Transverse colon (tissue), 4 donors: ENCODE data around the gene ADD1.

ENCODE experiments used
- EP300 ChIP-seq: sonication (generic); formaldehyde crosslinking; IDR thresholded peaks from one replicate; pipeline ENCODE4 v1.6.1; 2017; ENCODE audit warnings: antibody characterized with exemption, low read depth
- POLR2AphosphoS5 ChIP-seq, 3 donors: sonication (generic); formaldehyde crosslinking; IDR thresholded peaks; one replicate each; pipeline ENCODE4 v1.6.1; 2016; ENCODE audit warnings: antibody characterized with exemption in 3 of 3
- TF ChIP-seq, protein P1 (sequence below), 5 experiments: fragments of 200-600 bp in 3 of 5; fragments of 450-650 bp in 2 of 5; sonication (generic) in 3 of 5; IDR thresholded peaks; 1 replicate in 2 of 5; 2 replicates in 3 of 5; pipeline ENCODE4 v1.5.1; 2016 to 2017; ENCODE audit warnings: antibody characterized with exemption in 5 of 5, inconsistent platforms in 3 of 5, mild to moderate bottlenecking in 2 of 5, moderate library complexity in 1 of 5

GRCh38 chr4:2850966-2851798, 7.5 kb downstream of the ADD1 start:
- TF ChIP-seq POLR2AphosphoS5 (IDR thresholded peaks at IDR 0.05) (no peak), EP300 (no peak)
- TF ChIP-seq, protein P1, sequence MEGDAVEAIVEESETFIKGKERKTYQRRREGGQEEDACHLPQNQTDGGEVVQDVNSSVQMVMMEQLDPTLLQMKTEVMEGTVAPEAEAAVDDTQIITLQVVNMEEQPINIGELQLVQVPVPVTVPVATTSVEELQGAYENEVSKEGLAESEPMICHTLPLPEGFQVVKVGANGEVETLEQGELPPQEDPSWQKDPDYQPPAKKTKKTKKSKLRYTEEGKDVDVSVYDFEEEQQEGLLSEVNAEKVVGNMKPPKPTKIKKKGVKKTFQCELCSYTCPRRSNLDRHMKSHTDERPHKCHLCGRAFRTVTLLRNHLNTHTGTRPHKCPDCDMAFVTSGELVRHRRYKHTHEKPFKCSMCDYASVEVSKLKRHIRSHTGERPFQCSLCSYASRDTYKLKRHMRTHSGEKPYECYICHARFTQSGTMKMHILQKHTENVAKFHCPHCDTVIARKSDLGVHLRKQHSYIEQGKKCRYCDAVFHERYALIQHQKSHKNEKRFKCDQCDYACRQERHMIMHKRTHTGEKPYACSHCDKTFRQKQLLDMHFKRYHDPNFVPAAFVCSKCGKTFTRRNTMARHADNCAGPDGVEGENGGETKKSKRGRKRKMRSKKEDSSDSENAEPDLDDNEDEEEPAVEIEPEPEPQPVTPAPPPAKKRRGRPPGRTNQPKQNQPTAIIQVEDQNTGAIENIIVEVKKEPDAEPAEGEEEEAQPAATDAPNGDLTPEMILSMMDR (IDR thresholded peaks at IDR 0.05): no peak
